Neural progenitor cell (in vitro differentiated cells): ENCODE results near the gene SRPX2.

Source experiments
- EZH2 ChIP-seq: fragments of 200-600 bp; sonication (generic); IDR thresholded peaks from 2 replicates; pipeline ENCODE4 v1.6.1; 2017; ENCODE audit warnings: antibody characterized with exemption, mild to moderate bottlenecking, moderate library complexity
- EZH2phosphoT487 ChIP-seq: fragments of 200-600 bp; sonication (generic); IDR thresholded peaks from 2 replicates; pipeline ENCODE4 v1.6.1; 2017; ENCODE audit warnings: antibody characterized with exemption
- TF ChIP-seq, protein P1 (sequence below): fragments of 200-600 bp; sonication (generic); IDR thresholded peaks from 2 replicates; pipeline ENCODE4 v1.5.1; 2017; ENCODE audit warnings: antibody characterized with exemption, mild to moderate bottlenecking

DNA sequence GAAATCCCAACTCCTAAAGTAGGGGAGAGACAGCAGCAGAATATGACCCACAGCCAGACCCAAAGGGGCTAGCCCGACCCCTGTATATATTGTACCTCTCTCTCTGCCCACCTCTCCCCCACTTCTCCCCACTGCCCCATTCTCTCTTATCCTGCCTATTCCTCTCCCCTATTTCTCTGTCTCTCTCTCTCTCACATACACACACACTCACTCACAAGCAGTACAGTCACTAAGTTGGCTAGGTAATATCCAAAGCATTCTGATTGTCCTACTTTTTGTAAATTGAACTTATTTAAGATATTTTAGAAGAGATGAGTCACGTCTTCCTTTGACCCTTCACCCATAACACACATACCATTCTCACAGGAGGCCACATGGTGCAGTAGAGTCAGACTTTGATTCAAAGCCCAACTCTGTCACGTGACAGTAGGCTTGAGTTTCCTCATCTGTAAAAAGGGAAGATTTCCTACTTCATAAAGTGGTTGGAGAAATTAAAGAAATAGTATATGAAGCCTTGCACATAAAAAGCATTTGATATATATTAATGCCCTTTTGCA, 29.5 kb downstream of the SRPX2 start:
- TF ChIP-seq, protein P1, sequence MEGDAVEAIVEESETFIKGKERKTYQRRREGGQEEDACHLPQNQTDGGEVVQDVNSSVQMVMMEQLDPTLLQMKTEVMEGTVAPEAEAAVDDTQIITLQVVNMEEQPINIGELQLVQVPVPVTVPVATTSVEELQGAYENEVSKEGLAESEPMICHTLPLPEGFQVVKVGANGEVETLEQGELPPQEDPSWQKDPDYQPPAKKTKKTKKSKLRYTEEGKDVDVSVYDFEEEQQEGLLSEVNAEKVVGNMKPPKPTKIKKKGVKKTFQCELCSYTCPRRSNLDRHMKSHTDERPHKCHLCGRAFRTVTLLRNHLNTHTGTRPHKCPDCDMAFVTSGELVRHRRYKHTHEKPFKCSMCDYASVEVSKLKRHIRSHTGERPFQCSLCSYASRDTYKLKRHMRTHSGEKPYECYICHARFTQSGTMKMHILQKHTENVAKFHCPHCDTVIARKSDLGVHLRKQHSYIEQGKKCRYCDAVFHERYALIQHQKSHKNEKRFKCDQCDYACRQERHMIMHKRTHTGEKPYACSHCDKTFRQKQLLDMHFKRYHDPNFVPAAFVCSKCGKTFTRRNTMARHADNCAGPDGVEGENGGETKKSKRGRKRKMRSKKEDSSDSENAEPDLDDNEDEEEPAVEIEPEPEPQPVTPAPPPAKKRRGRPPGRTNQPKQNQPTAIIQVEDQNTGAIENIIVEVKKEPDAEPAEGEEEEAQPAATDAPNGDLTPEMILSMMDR = no peak
- TF ChIP-seq EZH2phosphoT487 (no peak), EZH2 (no peak)
